ENCODE data around the gene GLIPR1L1. TPM values are rescaled to one million over a fixed set of nuclear protein-coding genes. Genes with fewer than 3 reads are reported as not detected.

The GLIPR1L1 gene
- total RNA-seq, 4 donors from 2014 or later = not detected

- Histone ChIP-seq H3K36me3 (no peaks in the 10 kb centered on the region), H3K4me3 (peak overlapping the region; percentile 57), H3K27me3 (no peaks in the 10 kb centered on the region), H3K9me3 (no peaks in the 10 kb centered on the region), H3K27ac (peak overlapping the region; percentile 84), H3K4me1 (peaks cover 18% of the 10 kb centered on the region)
- 15% methylated on average over 6 of the region's 6 CpGs for WGBS
- no peak for DNase-seq (ENCODE audit: low spot score in 2 of 2)
- TF ChIP-seq POLR2AphosphoS5 (IDR thresholded peaks at IDR 0.05) (no peak), POLR2A (IDR thresholded peaks at IDR 0.05) (no peak)
- TF ChIP-seq, protein P1, sequence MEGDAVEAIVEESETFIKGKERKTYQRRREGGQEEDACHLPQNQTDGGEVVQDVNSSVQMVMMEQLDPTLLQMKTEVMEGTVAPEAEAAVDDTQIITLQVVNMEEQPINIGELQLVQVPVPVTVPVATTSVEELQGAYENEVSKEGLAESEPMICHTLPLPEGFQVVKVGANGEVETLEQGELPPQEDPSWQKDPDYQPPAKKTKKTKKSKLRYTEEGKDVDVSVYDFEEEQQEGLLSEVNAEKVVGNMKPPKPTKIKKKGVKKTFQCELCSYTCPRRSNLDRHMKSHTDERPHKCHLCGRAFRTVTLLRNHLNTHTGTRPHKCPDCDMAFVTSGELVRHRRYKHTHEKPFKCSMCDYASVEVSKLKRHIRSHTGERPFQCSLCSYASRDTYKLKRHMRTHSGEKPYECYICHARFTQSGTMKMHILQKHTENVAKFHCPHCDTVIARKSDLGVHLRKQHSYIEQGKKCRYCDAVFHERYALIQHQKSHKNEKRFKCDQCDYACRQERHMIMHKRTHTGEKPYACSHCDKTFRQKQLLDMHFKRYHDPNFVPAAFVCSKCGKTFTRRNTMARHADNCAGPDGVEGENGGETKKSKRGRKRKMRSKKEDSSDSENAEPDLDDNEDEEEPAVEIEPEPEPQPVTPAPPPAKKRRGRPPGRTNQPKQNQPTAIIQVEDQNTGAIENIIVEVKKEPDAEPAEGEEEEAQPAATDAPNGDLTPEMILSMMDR (IDR thresholded peaks at IDR 0.05) = no peak
These were observed 55.9 kb downstream of the GLIPR1L1 start for GRCh38 chr12:75390156-75390898.

DNA sequence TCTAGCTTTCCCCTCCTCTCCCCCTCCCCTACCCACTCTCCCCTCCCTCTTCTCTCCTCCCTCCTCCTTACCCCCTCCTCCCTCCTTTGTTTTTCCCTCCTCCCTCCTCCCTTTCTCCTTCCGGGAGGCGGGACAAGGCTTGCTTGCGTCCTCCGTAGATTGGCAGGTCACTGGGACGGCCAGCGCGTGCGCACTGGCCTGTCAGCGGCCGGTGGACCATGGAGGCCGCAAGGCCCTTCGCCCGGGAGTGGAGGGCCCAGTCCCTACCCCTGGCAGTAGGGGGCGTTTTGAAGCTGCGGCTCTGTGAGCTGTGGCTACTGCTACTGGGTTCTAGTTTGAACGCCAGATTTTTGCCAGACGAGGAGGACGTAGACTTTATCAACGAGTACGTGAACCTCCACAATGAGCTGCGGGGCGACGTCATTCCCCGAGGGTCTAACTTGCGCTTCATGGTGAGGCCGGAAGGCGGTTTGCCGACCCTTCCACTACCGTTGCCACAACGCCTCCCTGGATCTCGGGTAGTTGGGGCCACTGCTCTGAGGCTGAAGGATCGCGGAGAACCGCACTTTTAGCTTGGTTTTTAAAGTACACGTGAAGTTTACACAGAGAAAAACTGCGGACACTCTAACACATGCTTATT lies 56.5 kb downstream of the GLIPR1L1 start, which contains the start of gene GLIPR1L2:
TSS of gene GLIPR1L2 (plus strand) at position 191 of the 640 bp plus-strand sequence. CDS start at position 219, 28 bp downstream.
- no peaks in the 10 kb centered on the region for H3K27me3 ChIP-seq
- DNase-seq (ENCODE audit: low spot score in 2 of 2) = peak; percentile 94 to 95
- H3K27ac ChIP-seq = peak within 1 kb of the TSS; percentile 84
- TF ChIP-seq EP300 (IDR thresholded peaks at IDR 0.05) = no peak
- TF ChIP-seq, protein P1 (IDR thresholded peaks at IDR 0.05) = peak; percentile 49 to 80
- peak; percentile 73 to 81 for TF ChIP-seq POLR2A (IDR thresholded peaks at IDR 0.05)
- TF ChIP-seq POLR2AphosphoS5 (IDR thresholded peaks at IDR 0.05) = peak in 2 of 3 donors; percentile 70 to 84
- WGBS = under 1% methylated on average over 23 of the region's 36 CpGs
- no peaks in the 10 kb centered on the region for H3K36me3 ChIP-seq
- H3K4me3 ChIP-seq = peak within 1 kb of the TSS; percentile 57
- peaks cover 18% of the 10 kb centered on the region for H3K4me1 ChIP-seq
- H3K9me3 ChIP-seq = no peaks in the 10 kb centered on the region

GRCh38 chr12:75404231-75404630 lies 69.8 kb downstream of the GLIPR1L1 start:
- no peak overlapping the region for H3K27ac ChIP-seq
- H3K9me3 ChIP-seq = no peaks in the 10 kb centered on the region
- DNase-seq (ENCODE audit: low spot score in 2 of 2) = no peak
- TF ChIP-seq POLR2A (IDR thresholded peaks at IDR 0.05) = no peak
- TF ChIP-seq POLR2AphosphoS5 (IDR thresholded peaks at IDR 0.05) = no peak
- TF ChIP-seq, protein P1 (IDR thresholded peaks at IDR 0.05) = no peak
- TF ChIP-seq EP300 (IDR thresholded peaks at IDR 0.05) = no peak
- no peaks in the 10 kb centered on the region for H3K4me1 ChIP-seq
- H3K36me3 ChIP-seq = no peaks in the 10 kb centered on the region
- WGBS = 84% methylated on average over 1 of the region's 1 CpG
- H3K27me3 ChIP-seq = no peaks in the 10 kb centered on the region
- no peak overlapping the region for H3K4me3 ChIP-seq

DNA sequence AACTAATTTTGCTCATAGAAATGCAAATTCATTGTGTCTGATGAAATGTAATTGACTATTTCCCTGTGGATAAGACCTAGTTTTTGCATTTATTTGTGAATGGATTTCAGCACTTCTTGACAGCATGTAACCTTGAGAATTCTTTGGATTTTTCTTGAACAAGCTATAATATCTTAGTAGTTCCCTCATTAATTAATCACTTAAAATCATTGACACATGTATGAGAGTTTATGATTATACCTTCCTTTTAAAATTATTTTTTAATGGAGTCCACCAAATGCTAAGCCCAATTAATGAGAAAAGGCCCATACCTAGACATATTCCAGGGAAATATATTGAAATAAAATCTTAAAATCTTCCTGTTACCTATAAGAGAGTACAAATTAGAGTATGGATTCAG lies 73.2 kb downstream of the GLIPR1L1 start:
- no peak overlapping the region for H3K27ac ChIP-seq
- no peaks in the 10 kb centered on the region for H3K9me3 ChIP-seq
- H3K36me3 ChIP-seq = no peaks in the 10 kb centered on the region
- H3K4me1 ChIP-seq = no peaks in the 10 kb centered on the region
- H3K4me3 ChIP-seq = no peak overlapping the region
- TF ChIP-seq POLR2AphosphoS5 (IDR thresholded peaks at IDR 0.05) = no peak
- no peak for TF ChIP-seq POLR2A (IDR thresholded peaks at IDR 0.05)
- TF ChIP-seq, protein P1 (IDR thresholded peaks at IDR 0.05) = no peak
- no peak for TF ChIP-seq EP300 (IDR thresholded peaks at IDR 0.05)
- no peak for DNase-seq (ENCODE audit: low spot score in 2 of 2)
- H3K27me3 ChIP-seq = no peaks in the 10 kb centered on the region

- Histone ChIP-seq H3K9me3 (no peaks in the 10 kb centered on the region), H3K27me3 (no peaks in the 10 kb centered on the region), H3K36me3 (no peaks in the 10 kb centered on the region), H3K4me1 (no peaks in the 10 kb centered on the region), H3K4me3 (no peak overlapping the region), H3K27ac (no peak overlapping the region)
- WGBS = 93% methylated on average over 2 of the region's 2 CpGs
- TF ChIP-seq, protein P1 (IDR thresholded peaks at IDR 0.05) = no peak
- no peak for TF ChIP-seq POLR2AphosphoS5 (IDR thresholded peaks at IDR 0.05)
- TF ChIP-seq POLR2A (IDR thresholded peaks at IDR 0.05) = no peak
- no peak for TF ChIP-seq EP300 (IDR thresholded peaks at IDR 0.05)
- no peak for DNase-seq (ENCODE audit: low spot score in 2 of 2)
These were observed 75.4 kb downstream of the GLIPR1L1 start for GRCh38 chr12:75409830-75410229.
